Measurements from ENCODE around the gene AP3B1.

The AP3B1 gene

GRCh38 chr5:77983482-77984199, 310.9 kb downstream of the AP3B1 start:
- in situ Hi-C loops (cut with HindIII; ENCODE audit: low sequenced_read_pairs) = no loop called here

DNA sequence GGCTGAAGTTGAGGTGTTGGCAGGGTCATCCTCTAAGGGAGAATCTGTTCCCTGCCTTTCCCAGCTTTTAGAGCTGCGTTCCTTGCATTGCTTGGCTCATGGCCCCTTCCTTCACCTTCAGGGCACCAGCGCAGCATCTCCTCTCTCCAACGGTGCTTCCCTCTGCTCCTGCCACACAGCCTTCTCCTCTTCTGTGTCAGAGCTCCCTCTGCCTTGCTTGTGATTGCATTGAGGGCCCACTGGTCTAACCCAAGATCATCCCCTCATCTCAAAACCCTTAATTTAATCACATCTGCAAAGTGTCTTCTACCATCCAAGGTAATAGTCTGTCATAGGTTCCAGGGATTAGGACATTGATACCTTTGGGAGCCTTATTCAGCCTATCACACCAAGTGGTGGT, 312.7 kb downstream of the AP3B1 start:
- in situ Hi-C loops (cut with HindIII; ENCODE audit: low sequenced_read_pairs) = no loop called here

DNA sequence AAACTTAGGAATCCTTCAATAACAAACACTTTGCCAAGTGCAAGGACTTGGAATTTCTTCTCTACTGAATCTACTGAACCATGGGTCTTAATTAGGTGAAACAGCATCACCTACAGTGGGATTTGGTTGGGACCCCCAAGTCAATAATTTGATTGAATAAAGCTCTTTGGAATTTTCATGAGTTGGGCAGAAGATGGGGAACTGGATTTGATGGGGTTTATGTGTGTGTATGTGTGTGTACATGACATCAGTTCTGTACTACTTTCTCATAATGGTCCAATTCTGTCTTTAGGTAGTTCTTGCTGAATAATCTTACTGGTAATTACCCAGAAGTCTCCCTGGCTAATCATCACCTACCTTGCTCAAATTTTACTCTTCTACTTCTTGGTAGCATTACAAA, 319.9 kb downstream of the AP3B1 start:
- in situ Hi-C loops (cut with HindIII; ENCODE audit: low sequenced_read_pairs) = no loop called here

DNA sequence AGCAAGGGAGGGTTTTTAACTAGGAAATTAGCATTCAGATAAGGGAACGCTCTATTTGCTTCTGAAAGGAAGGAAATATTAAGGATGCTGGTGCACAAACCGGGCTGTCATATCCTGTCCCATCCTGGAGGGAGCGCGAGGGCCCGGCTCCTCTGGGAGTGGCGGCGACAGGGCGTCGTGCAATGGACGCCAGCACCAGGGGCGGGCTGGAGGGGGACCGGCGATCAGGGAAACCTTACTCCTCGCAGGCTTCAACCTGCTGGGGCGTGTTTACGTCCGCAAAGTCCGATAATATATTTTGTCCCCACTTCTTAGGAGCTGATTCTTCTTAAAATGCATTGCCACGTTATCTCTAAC, 321.3 kb downstream of the AP3B1 start:
- in situ Hi-C loops (cut with HindIII; ENCODE audit: low sequenced_read_pairs) = no loop called here

GRCh38 chr5:77972469-77973252, 321.8 kb downstream of the AP3B1 start:
- in situ Hi-C loops (cut with HindIII; ENCODE audit: low sequenced_read_pairs) = no loop called here

DNA sequence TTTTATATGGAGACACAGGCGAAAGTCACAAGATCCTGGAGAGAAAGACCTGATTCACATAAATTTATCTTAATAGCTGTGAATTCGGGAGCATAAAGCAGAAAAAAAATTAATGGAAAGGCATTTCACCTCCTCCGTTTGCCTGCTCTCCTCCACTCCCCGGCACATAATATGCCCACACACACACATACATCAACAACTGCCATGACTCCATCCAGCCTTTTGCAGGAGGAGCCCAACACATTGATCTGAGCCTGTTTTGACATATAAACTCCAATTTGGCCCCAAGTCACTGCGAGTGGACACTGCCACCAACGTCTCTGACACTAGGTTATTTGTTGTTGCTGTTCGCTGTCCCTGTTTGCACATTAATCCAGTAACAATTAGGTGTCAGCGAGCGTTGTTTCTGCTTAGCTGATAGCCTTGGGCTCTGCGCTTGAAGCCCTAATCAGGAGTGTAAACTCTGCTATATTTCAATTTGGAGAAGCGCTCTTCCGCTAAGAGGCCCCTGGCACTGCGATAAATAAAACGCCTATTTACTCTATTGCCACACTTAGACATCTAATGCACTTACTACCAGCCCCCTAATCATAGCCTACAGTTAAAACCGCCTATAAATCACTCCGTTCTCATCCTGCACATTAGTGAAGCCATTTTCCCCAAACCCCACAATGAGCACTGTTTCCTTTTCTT, 322.6 kb downstream of the AP3B1 start:
- in situ Hi-C loops (cut with HindIII; ENCODE audit: low sequenced_read_pairs) = no loop called here

- in situ Hi-C loops (cut with HindIII; ENCODE audit: low sequenced_read_pairs) = no loop called here
Measured at GRCh38 chr5:77970891-77971290, 323.6 kb downstream of the AP3B1 start.

- in situ Hi-C loops (cut with HindIII; ENCODE audit: low sequenced_read_pairs) = no loop called here
Measured at GRCh38 chr5:77963795-77964194, 330.7 kb downstream of the AP3B1 start.

DNA sequence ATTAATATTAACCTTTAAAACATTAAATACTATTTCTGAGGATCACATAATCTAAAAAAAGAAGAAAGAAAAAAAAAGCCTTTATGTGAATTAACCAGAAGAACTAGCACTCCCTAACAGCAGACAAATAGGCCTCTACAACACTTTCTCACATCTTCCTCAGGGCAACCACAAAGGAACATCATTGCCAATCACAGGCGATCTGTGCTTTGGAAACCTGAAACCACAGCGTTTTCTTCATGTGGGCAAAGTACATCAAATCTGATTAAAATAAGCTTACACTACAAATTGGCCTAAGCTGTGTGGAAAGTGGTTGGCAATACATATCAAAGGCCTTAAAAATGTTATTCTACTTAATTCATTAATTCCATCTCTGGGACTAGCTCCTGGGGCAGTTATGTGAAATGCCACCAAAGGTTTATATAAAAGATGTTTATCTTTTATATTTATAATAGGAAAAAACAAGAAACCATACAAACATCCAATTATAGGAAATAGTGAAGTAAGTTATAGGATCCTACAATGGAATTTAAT, 333.6 kb downstream of the AP3B1 start:
- in situ Hi-C loops (cut with HindIII; ENCODE audit: low sequenced_read_pairs) = no loop called here

DNA sequence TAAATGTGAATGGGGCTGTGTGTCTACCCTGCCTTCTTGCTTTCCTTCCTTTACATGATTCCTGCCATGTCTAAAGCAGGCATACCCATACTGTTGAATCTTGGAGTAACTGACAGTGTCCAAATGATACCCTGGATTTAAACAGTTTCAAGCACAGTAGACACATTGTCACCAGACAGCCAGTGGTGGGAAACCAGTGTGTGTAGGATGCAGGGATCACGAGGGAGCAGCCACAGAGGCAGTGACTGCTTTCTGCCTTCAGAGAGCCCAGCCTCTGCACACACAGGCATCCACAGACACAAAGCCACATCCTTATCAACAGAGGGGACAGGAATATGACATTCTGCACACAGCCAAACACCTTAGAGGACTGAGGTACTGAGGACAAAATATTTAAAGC, 334.2 kb downstream of the AP3B1 start:
- in situ Hi-C loops (cut with HindIII; ENCODE audit: low sequenced_read_pairs) = no loop called here

- in situ Hi-C loops (cut with HindIII; ENCODE audit: low sequenced_read_pairs) = no loop called here
Measured at GRCh38 chr5:77958642-77959330, 335.7 kb downstream of the AP3B1 start.

GRCh38 chr5:77957931-77958521, 336.5 kb downstream of the AP3B1 start:
- in situ Hi-C loops (cut with HindIII; ENCODE audit: low sequenced_read_pairs) = no loop called here

DNA sequence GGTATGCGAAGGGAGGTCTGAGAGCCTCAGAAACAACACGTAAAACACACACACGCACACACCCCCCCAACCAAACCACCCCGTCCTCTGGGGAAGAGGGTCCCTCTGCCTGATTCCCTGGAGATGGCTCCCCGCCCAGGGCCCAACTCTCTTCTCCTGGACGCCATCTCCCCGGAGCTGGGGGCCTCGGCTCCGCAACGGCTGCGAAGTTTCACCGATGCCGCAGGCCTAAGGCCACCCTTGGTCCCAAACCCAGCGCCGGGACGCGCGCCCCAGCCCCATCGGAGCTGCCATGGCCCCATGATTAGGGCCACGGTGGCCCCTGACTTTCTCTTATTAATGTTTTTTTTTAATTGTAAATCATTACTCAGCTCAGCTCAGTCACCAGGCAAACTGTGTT, 337.0 kb downstream of the AP3B1 start:
- in situ Hi-C loops (cut with HindIII; ENCODE audit: low sequenced_read_pairs) = no loop called here

DNA sequence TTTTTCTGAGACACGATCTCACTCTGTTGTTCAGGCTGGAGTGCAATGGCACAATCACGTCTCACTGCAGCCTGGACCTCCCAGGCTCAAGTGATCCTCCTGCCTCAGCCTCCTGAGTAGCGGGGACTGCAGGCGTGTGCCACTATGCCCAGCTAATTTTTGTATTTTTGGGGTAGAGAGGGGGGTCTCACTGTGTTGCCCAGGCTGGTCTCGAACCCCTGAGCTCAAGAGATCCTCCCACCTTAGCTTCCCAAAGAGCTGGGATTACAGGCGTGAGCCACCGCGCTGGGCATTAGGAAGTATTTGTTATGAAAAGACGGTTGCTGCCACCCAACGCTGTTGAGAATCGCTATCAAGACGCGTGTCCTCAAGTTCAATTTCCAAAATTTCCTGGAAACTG, 337.4 kb downstream of the AP3B1 start:
- in situ Hi-C loops (cut with HindIII; ENCODE audit: low sequenced_read_pairs) = no loop called here

DNA sequence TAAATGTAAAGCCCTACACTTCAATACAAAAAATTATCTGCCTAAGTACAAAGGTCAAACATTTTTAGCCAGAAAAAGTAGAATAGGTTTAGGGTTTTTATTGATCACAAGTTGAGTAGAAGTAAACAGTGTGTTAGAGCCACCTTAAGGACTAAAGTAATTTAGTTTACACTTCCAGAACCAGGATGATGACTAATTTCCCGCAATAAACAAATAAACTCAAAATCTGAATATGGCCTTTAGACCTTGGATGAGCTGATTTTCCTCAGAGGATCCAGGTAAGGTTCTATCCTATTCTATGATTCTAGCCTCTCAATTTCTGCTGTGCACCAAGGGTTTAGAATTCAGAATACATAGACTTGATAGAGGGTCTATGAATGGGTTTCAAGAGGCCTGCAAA, 338.9 kb downstream of the AP3B1 start:
- in situ Hi-C loops (cut with HindIII; ENCODE audit: low sequenced_read_pairs) = no loop called here

GRCh38 chr5:77953374-77953773, 341.1 kb downstream of the AP3B1 start:
- in situ Hi-C loops (cut with HindIII; ENCODE audit: low sequenced_read_pairs) = no loop called here

- in situ Hi-C loops (cut with HindIII; ENCODE audit: low sequenced_read_pairs) = no loop called here
Measured at GRCh38 chr5:77952636-77953212, 341.8 kb downstream of the AP3B1 start.
